T-helper 22 cell (primary cell): ENCODE measurements around the gene PALM.
"Not testable (repeated sequence)": the region's sequence is repeated elsewhere in the genome, so short reads cannot be mapped to it uniquely, and the experiment has no call there.

ENCODE experiments used
- DNase-seq: peaks from one replicate; pipeline ENCODE4 v3.0.0-alpha.2; 2020; ENCODE audit warnings: low read depth

PALM gene

DNA sequence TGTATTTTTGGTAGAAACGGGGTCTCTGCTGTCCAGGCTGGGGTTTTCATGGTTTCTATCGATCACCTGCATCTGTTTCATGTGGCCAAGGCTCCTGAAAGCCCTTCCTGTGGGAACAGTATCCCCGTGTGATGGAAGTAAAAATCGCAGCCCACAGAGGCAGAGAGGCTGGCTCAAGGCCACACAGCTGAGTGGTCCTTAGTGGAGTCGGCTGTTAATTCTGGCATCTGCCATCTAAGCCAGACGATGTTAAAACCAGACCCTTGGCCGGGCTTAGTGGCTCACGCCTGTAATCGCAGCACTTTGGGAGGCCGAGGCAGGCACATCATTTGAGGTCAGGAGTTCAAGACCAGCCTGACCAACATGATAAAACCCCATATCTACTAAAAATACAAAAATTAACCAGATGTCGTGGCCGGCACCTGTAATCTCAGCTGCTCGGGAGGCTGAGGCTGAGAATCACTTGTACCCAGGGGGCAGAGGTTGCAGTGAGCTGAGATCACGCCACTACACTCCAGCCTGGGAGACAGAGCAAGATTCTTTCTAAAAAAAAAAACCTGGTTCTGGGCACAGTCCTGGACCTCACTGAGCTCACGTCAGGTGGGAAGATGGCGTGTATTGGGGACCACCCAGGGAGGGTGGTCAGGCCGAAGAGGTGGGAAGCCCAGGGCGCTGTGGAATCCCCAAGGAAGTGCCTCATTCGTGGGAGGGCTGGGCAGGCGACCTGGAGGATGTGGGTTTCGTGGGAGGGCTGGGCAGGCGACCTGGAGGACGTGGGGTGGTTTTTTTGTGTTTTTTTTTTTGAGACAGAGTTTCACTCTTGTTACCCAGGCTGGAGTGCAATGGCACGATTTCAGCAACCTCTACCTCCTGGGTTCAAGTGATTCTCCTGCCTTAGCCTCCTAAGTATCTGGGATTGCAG lies 23.7 kb downstream of the PALM start:
- DNase-seq: no peak

DNA sequence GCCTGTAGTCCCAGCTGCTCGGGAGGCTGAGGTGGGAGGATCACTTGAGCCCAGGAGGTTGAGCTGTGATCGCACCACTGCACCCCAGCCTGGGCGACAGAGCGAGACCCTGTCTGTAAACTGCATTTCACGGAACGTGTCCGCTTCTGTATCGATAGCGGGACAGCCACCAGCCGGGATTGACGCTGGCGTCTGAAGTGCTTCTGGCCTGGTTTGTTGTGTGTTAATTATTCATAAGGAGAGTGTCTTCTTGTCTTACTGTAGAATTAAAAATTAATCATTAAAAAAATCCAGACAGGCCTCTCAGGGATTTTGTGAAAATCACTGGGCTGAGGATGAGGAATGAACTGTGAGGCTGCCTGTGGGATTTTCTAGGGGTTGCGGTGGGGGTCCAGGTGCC lies 26.0 kb downstream of the PALM start:
- DNase-seq: no peak

DNA sequence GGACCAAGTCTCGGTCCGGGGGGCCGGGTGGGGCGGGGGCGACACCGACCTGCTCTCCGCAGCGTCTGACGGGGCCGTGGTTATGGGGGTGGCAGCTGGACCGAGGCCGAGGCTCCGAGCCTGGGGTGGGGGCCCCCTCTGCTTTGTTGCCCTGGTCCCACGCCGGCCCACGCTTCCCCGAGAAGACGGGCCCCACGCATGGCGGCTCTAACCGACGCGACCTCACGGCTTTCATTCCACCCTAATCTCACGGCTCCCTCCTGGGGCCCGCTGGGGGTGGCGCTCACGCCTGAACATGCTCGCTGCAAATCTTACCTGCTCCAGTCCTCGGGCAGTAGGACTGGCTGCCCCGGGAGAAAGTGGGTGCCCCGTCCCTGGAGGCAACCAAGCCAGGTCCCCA lies 27.4 kb downstream of the PALM start:
- DNase-seq: no peak

DNA sequence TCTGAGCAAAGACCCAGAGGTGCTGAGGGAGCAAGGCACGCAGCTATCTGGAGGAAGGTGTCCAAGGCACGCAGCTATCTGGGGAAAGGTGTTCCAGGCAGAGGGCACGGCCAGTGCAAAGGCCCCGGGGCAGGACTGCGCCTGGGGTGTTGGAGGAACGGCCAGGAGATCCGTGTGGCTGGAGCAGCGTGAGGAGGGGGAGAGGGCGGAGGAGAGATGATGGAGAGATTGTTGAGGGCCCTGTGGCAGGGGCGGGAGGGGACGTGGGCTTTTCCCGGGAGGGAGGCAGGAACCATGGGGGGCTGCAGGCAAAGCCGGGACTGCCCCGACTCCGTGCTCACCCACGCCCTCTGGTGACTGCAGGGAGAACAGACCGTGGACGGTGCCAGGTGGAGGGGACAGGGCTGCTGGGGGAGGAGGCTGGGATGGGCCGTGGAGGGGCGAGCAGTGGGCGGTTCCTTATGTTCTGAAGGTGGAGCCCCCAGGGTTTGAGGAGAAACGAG lies 28.9 kb downstream of the PALM start:
- peak; percentile 9 for DNase-seq

DNA sequence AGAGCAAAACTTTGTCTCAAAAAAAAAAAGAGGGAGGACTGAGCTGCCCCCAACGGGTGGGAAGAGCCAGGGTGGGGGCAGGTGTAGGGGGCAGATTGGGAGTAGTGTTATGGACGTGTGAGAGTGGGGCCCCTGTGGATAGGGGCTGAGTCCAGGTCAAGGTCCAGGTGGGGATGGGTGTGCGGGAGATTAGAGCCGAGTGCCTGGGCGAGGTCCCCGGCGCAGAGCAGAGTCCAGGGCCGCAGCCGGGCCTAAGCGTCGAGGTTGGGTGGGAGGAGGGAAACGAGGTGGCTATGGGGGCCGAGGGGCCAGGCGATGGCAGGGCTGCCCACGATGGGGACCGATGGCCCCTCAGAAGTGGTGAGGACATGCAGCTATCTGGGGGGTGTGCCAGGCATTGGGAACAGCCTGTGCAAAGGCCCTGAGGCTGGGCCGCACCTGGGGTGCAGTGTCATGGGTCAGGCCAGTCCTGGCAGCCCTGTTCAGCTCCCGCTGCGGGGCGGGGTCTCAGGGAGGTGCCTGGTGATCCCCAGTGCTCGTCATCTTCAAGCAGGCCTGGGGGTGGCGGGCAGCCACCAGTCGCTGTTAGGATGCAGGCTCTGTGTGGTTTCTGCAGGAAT lies 29.9 kb downstream of the PALM start:
- DNase-seq: no peak

DNA sequence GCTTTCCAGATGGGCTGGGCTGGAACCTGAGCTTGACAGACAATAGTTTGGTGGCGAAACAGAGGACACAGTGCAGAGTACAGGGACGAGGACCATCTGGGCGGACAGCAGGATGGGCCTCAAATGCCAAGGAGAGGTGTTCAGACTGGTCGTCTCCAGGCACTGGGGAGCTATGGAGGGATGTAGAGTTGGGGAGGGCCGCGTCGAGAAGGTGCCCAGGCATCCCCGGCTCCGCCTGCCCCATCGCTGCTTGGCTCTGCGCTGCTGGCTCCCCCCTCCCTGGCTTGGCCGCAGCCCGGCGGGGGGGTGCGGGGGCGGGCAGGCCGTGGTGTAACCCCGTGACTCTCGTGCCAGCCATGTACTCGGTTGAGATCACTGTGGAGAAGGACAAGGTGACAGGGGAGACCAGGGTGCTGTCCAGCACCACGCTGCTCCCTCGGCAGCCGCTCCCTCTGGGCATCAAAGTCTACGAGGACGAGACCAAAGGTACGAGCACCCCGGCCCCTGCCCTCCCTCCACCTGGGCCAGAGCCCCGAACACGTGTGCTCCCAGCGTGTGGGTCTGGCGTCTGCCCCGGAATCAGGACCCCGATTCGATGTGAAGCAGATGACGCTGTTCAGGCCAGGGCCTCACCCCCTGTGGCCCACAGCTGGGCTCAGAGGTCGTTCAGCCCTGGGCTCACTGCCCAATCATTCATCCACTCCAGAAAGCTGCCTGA lies 31.4 kb downstream of the PALM start:
- DNase-seq: no peak

DNA sequence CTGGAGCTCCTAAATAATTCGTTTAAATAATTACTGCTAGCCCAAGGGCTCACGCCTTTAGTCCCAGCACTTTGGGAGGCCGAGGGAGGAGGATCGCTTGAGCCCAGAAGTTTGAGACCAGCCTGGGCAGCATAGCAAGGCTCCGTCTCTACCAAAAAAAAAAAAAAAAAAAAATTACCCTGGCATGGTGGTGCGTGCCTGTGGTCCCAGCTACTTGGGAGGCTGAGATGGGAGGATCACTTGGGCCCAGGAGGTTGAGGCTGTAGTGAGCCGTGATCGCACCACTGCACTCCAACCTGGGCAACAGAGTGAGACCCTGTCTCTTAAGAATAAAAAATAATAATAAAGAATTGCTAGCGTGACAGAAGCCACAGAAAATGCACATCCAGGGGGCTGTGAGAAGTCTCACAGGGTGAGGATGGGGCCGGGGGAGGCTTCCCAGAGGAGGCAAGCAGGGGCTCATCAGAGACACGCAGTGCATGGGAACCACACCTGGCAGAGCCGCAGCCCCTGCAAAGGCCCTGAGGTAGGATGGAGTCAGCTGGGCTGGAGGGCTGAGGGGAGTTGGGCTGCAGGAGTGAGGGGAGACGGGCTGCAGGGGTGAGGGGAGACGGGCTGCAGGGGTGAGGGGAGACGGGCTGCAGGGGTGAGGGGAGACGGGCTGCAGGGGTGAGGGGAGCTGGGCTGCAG lies 32.2 kb downstream of the PALM start:
- DNase-seq: not testable (repeated sequence)

DNA sequence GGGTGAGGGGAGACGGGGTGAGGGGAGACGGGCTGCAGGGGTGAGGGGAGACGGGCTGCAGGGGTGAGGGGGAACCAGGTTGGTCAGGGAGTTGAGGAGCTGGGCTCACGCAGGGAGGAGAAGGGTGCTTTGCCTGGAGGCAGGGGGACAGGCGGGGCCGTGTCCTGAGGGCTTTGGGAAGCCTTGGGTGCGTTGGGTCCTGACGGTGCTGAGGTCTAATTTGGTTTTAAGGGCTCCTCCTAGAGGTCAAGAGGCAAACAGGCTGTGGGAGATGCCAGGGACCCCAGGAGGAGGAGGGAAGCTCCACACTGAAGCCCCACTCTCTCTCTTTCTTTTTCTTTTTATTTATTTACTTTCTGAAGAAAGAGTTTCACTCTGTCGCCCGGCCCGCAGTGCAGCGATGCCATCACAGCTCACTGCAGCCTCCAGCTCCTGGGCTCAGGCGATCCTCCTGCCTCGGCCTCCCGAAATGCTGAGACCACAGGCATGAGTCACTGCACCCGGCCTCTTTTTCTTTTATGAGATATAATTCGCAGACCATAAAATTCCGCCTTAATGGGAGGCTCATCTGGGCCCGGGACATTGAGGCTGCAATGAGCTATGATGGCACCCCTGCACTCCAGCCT lies 32.9 kb downstream of the PALM start:
- no peak for DNase-seq

DNA sequence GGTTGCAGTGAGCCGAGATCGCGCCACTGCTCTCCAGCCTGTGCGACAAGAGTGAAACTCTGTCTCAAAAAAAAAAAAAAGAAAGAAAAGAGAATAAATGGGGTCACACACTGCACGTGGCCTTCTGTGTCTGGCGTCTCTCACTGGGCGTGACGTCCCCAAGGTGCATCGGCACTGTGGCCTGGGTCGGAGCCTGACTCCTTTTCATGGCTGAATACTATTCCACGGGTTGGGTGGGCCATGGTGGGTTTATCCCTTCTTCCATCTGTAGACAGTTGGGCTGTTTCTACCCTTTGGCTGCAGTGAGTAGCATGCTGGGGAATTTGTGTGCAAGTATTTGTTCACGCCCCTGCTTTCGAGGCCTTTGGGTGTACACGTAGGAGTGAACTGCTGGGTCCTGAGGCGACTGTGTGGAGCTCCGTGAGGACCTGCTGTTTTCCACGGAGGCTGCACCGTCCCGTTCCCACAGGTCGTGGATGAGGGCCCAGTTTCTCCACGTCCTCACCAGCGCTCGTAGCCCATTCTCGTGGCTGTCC lies 33.9 kb downstream of the PALM start:
- no peak for DNase-seq

DNA sequence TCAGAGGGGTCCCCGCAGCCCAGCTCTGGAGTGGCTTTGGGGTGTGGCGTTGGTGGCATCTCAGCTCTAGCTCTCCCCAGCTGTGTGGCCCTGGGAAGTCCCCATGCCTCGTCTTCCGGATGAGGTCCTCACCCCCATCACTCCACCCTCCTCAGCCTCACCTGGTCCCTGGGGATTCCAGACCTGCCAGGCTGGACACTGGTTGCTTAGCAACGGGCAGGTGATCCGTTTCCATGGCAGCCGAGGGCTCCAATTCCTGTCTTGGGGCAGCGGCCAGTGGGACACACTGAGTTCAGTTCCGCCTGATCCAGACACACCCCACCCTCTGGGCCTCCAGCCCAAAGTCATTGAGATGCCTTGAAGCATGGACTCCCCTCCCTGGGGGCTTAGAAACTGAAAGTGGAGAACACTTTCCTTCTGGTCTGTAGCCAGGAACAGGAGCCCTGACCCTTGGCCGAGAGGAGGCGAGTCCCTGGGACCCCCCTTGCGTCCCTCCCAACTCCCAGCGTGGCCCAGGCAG lies 34.5 kb downstream of the PALM start:
- no peak for DNase-seq

DNA sequence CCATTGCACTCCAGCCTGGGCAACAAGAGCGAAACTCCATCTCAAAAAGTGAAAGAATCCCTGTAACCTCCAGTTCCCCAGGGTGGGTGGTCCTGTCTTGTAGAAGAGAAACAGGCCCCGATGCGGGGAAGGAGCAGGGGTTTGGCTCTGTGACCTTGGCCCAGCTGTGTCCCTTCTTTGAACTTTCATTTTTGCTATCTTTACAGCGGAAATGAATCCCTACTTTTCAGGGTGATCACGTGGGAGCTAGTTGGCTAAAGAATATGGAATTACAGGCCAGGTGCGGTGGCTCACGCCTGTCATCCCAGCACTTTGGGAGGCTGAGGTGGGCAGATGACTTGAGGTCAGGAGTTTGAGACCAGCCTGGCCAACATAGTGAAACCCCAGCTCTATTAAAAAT lies 36.4 kb downstream of the PALM start:
- DNase-seq: not testable (repeated sequence)

DNA sequence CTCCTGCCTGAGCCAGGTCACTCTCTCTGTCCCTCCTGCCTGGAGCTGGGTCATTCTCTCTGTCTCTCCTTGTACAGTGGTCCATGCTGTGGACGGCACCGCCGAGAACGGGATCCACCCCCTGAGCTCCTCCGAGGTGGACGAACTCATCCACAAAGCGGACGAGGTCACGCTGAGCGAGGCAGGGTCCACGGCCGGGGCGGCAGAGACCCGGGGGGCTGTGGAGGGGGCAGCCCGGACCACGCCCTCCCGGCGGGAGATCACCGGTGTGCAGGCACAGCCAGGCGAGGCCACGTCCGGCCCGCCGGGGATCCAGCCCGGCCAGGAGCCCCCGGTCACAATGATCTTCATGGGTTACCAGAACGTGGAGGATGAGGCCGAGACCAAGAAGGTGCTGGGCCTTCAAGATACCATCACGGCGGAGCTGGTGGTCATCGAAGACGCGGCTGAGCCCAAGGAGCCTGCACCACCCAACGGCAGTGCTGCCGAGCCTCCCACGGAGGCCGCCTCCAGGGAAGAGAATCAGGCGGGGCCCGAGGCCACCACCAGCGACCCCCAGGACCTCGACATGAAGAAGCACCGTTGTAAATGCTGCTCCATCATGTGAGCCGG lies 37.6 kb downstream of the PALM start:
- DNase-seq: no peak

DNA sequence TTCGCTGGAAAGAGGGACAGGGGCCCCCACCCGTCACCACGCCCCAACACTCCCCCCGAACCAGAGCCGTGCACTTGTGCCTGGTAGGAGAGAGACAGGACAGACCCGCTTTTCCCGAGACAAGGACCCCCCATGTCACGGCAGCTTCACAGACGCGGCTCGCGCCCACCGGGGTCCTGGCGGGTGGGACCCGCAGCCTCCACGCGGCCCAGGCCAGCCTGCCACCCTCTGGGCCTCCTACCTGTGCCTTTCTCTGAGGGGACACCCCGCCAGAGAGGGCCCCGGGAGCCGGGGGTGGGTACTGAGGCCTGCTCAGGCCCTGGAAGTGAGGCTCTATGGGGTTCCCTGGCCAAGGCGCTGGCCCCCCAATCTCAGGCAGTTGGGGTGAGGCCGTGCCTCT lies 38.2 kb downstream of the PALM start:
- no peak for DNase-seq

DNA sequence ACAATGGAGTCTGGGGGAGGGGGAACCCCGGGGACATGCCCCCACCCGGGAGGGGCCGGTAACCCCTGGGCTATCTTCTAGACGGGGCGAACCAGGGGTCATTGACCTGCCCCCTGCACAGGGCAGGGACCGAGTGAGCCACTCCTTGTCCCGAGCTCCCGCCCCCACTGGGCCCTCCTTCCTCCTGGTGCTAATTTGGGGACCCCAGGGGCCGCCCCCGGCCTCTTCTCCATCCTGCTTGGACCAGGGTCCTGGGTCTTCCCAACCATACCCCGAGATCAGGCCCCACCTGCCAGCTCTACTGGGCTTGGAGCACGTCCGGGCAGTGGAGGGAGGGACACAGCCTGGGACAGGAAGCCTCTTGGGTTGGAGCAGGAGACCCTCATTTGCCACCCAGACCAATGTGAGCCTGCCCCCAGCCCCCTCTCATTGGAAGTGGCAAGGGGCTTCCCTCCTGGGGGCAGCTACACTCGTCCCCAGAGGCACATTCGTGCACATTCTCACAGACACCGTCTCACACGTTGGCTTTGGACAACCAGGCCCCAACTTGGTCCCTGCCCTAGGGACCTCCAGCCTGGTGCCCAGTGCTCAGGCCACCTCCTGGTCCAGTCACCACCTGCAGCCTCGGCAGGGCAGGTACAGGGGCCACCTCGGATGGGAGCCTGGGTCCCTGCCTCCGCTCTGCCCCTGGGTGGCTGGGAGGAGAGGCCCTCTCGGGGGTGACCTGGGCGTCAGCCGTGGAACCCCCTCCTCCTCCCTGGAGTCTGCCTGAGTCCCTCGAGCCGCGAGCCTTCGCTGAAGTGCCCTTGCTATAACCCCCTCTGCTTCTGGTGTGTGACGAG lies 38.9 kb downstream of the PALM start:
- no peak for DNase-seq

DNA sequence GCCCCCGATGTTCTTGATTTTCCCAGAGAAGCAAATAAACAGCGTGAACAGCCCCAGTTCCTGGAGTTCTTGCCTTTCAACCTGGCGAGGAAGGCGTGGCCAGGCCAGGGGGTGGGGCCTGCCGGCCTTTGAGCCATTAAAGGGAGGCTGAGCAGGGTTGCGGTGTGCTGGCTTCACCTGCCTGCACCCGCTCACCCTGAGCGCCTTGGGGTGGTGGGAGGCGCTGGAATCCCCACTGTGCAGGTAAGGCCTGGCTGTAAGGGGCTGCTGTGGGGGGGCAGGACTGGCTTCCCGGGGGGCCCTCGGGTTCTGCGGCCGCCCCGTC lies 39.5 kb downstream of the PALM start:
- DNase-seq: no peak

DNA sequence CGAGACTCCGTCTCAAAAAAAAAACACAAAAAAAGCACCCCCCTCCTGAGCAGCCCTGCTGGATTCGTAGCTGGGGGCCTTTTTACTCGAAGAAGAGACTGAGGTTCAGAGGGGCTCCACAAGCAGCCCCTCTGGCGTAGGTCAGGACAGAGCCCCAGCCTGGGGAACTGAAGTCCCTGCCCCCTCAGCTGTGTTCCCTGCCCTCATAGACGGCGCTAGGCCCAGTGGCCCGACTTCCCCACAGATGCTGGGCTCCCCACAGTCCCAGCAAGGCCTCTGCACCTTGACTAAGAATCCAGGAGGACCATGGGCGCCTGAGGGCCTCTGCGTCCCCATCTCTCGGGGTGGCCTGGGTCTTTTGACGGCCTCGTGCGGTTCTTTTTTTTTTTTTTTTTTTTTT lies 41.1 kb downstream of the PALM start:
- no peak for DNase-seq

DNA sequence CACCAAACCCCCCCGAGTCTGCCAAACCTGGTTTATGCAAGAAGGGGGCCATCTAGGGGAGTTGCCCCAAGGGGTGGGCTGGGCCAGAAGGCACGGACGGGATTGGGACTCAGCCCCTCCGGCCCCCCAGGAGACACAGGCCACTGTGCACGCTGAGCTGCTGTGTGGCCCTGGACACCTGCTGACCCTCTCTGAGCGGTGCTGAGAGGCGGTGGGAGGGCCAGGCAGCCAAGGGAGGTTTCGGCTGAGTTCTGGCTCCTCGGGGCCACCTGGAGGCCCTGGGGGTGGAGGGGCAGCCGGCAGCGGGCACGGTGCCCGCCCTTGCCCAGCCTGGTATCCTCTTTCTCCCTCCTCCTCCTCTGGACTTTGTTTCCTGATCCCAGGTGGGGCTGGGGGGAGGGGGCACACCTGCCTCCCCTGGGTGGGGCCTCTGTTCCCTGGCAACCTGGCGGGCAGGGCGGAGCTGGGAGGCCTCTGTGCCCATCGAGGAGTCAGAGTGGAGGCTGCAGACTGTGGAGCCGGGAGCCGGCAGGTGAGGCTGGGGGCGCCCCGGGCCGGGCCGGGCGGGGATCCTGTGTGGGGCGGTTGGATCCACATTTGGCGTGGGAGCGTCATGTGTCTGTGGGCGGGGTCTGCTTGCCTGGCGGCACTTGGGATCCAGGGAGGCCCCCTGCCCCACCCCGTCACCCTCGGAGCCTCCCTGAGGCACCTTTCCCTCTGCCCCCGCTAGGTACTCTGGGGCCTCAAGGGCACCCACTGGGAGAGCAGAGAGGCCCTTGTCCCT lies 42.1 kb downstream of the PALM start, which contains the start of gene MISP:
MISP (plus strand) TSS at position 473 of the 784 bp plus-strand sequence. CDS start 5,835 bp downstream, outside the sequence.
- DNase-seq: no peak

DNA sequence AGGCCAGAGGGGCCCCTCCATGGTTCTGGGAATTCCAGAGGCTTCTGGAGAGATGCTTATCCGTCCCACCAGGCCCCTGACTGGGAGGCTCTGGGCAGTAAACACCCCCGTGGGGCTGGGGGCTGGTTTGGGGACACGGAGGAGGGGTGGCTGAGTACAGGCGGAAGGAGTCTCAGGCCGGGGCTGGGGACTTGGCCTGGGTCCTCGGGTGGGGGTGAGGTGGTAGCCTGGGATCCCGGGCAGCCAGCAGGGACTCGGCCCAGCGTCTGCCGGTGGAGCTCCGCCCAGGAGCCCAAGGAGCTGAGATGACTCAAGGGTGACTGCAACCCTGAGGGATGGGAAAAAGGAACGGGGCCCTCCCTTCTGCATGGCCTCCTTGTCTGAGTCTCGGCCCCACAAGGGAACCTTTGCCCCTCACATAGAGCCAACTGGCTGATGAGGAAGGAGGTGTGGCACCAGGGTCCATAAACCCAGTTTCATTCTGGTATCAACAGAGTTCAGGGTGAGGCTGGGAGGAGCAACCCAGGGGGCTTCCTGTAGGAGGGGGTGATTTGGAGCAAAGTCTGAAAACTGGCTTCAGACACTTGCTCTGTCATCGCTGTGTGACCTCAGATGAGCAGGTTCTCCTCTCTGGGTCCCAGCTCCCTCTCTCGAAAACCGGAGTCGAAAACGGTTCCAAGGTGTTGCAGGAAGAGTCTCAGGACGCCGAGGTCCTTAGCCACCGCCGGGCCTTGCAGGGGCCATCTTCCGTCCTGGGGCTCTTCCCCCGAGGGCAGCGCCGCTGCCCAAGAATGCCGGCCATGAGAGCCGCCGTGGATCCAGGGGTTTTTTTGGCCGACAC lies 43.0 kb downstream of the PALM start:
- no peak for DNase-seq
